Measurements from ENCODE around the gene TMEM131. TPM values are rescaled to one million over a fixed set of nuclear protein-coding genes. Genes with fewer than 3 reads are reported as not detected.

Gene TMEM131
- total RNA-seq, 2 donors from 2014 or later = 20.7 to 21.8 TPM

DNA sequence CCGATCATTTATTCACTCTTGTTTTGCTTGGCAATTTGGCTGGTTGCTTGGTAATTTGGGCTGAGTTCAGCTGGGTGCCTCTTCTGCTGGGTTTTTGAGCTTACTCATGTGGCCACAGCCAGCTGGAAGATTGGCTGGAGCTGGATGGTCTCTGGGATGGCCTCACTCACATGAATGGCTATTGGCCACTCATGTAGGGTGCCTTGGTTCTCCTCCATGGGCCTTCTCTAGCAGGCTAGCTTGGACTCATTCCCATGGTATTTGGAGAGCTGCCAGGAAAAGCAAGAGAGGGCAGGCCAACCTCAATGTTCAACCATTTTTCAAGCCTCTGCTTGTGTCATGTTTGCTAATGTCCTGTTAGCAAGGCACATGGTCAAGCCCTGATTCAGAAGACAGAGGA, 265.5 kb downstream of the TMEM131 start:
- Histone ChIP-seq H3K27ac (no peak overlapping the region), H3K4me1 (peaks cover 0 to 21% of the 10 kb centered on the region in 2 donors), H3K4me3 (no peak overlapping the region), H3K9me3 (peaks cover 5 to 12% of the 10 kb centered on the region in 2 donors), H3K27me3 (no peaks in the 10 kb centered on the region), H3K36me3 (no peaks in the 10 kb centered on the region)
- TF ChIP-seq, protein P1, sequence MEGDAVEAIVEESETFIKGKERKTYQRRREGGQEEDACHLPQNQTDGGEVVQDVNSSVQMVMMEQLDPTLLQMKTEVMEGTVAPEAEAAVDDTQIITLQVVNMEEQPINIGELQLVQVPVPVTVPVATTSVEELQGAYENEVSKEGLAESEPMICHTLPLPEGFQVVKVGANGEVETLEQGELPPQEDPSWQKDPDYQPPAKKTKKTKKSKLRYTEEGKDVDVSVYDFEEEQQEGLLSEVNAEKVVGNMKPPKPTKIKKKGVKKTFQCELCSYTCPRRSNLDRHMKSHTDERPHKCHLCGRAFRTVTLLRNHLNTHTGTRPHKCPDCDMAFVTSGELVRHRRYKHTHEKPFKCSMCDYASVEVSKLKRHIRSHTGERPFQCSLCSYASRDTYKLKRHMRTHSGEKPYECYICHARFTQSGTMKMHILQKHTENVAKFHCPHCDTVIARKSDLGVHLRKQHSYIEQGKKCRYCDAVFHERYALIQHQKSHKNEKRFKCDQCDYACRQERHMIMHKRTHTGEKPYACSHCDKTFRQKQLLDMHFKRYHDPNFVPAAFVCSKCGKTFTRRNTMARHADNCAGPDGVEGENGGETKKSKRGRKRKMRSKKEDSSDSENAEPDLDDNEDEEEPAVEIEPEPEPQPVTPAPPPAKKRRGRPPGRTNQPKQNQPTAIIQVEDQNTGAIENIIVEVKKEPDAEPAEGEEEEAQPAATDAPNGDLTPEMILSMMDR (IDR thresholded peaks at IDR 0.05) = no peak
- no peak for DNase-seq (ENCODE audit: low spot score)

DNA sequence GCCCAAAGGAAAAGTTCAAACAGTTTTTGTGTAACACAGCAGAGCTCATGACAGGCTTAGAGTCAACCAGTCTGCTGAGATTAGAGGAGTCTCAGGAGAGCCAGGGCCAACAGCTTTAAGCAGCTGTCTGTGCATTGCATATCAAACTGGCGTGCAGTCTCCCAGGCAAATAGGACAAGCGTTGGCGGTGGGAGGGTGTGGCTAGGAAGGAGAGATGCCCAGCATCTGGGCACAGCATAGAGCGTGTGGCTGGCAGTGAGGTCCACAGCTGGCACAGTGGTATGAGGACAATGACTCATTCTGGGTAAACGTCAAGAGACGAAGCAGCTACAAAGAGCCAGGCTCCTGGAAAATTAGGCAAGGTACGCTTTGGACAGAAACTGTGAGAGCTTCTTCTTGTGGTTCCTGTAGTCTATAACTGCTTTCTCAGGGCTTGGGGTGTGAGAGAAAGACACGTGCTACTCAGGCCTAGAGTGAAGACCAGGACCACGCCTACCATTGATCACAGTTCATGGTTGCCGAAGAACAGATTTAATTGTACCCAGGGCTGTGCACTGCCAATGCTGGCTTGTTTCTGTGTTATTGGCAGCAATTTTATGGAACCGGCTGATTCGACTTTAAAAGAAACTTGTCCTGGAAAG, 267.5 kb downstream of the TMEM131 start:
- H3K36me3 ChIP-seq = no peaks in the 10 kb centered on the region
- DNase-seq (ENCODE audit: low spot score) = no peak
- TF ChIP-seq, protein P1 (IDR thresholded peaks at IDR 0.05) = no peak
- no peaks in the 10 kb centered on the region for H3K27me3 ChIP-seq
- H3K27ac ChIP-seq = peak overlapping the region; percentile 16 to 48
- peaks cover 0 to 21% of the 10 kb centered on the region in 2 donors for H3K4me1 ChIP-seq
- H3K9me3 ChIP-seq = peaks cover 5 to 12% of the 10 kb centered on the region in 2 donors
- H3K4me3 ChIP-seq = no peak overlapping the region

DNA sequence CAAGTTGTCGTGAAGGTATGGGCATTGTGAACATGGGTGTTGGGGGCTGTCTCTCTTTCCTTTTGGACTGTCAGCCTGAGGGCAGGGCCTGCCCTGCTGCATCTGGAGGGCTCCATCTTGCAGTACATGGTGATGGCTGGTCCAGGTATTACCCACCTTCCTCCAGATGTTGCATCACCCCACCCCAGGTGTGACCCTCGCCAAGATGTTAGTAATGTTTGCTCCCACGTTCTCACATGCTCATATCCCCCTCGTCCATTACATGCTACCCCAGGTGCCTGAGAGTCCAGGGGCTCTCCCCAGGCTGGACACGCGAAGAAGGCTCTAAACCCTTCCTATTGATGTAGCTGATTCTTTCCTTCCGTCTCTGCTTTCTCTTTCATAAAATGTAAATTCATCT, 268.5 kb downstream of the TMEM131 start:
- Histone ChIP-seq H3K4me3 (no peak overlapping the region), H3K9me3 (peaks cover 5 to 12% of the 10 kb centered on the region in 2 donors), H3K27me3 (no peaks in the 10 kb centered on the region), H3K4me1 (peaks cover 0 to 21% of the 10 kb centered on the region in 2 donors), H3K36me3 (no peaks in the 10 kb centered on the region), H3K27ac (no peak overlapping the region)
- TF ChIP-seq, protein P1 (IDR thresholded peaks at IDR 0.05) = no peak
- no peak for DNase-seq (ENCODE audit: low spot score)

DNA sequence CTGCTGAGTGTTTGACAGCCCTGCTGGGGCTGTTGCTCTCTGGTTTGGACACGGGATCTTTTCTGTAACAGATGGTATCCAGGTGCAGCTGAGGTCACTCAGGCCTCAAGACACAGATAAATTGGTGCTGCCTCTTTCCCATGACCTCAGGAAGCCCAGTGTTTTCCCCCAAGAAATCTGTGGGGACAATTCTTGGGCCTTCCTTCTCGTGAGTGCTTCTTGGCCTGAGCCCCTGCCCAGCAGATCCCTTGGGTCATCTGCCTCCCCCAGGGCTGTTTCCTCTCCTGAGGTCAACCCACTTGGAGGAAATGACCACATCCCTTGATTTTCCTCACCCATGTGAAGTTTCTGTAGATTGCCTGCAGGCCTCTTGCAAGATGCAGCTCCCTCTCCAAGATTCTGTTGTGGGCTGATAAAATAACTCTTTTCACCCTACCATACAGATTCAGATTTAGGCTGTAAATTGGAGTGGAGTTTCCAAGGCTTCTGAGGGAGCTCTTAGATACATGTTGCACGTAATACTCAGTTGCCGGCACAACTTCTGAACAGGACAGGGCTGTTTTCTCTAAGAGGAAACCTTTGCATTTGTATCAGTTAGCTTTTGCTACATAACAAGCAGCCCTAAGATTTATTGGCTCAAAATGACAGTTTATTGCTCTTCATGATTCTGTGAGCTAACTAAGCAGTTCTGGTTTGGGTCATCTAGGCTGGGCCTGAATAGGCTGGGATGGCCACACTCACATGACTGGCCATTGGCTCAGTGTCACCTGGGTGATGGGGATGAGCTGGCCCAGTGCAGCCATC, 269.3 kb downstream of the TMEM131 start:
- Histone ChIP-seq H3K4me3 (no peak overlapping the region), H3K36me3 (no peaks in the 10 kb centered on the region), H3K4me1 (peaks cover 0 to 21% of the 10 kb centered on the region in 2 donors), H3K27me3 (no peaks in the 10 kb centered on the region), H3K9me3 (peaks cover 5 to 12% of the 10 kb centered on the region in 2 donors), H3K27ac (no peak overlapping the region)
- TF ChIP-seq, protein P1 (IDR thresholded peaks at IDR 0.05) = no peak
- DNase-seq (ENCODE audit: low spot score) = no peak

DNA sequence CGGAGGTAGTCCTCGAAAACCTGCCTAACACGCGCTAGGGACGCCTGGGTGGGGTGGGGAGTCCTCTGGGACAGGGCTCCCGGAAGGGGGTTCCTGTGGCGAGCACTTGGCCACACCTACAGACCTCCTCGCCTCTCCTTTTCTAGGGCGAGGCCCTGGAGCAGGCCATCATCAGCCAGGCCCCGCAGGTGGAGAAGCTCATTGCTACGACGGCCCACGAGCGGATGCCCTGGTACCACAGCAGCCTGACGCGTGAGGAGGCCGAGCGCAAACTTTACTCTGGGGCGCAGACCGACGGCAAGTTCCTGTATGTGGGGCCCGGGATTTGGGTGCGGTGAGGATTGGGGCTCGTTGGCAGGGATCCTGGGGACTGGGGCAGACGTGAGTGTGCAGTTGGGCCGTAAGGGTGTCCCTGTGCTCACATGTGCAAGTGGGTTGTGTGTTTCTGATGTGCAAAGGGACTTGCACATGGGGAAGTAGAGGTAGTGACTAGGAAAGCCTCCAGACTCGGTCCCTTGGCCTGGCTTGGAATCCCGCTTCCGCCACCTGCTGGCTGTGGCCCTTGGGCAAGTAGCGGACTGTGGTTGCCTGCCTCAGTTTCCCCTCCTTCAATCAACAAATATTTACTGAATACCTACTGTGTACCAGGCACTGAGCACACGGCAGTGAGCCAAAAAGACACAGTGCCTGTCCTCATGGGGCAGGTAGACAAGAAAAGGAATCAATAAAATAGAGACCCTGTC, 270.6 kb downstream of the TMEM131 start:
- Histone ChIP-seq H3K36me3 (no peaks in the 10 kb centered on the region), H3K4me1 (peaks cover 0 to 21% of the 10 kb centered on the region in 2 donors), H3K27me3 (no peaks in the 10 kb centered on the region), H3K4me3 (no peak overlapping the region), H3K9me3 (peaks cover 3 to 7% of the 10 kb centered on the region in 2 donors), H3K27ac (no peak overlapping the region)
- TF ChIP-seq, protein P1 (IDR thresholded peaks at IDR 0.05) = no peak
- DNase-seq (ENCODE audit: low spot score) = no peak
